ENCODE results near the gene SLU7. TPM values are rescaled to one million over a fixed set of nuclear protein-coding genes. Genes with fewer than 3 reads are reported as not detected.

SLU7 gene
- total and polyA plus RNA-seq, 2 of the 4 experiments (the other 2 are of a cell fraction): 15.9 to 34.2 TPM

DNA sequence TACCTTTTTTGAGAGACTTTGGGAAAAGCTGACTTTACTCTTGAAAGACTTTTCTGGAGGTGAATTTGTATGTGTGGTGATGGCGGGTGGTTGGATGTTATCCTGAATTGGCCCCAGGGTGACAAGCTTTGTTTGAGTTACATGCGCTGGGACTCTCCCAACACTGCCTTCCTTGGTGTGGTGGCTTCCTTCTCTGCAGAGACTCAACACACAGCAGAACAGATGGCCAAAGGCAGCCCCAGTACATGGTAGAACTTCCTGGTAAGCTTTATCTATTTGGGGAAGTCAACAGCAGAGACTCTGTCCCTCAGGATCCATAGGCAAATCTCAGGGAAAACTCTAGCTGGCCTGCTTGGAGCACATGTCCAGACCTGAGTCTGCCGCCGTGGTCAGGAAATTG is 66.6 kb downstream of the SLU7 start:
- Histone ChIP-seq H2AFZ (replicated peaks; ENCODE audit: low read length, poor library complexity) (no peak overlapping the region), H3K9ac (ENCODE audit: low read depth, low read length) (no peak overlapping the region), H3K27ac (ENCODE audit: insufficient read depth, low read length) (no peak overlapping the region), H4K5ac (ENCODE audit: low read depth, low read length) (no peak overlapping the region), H3K27me3 (ENCODE audit: control insufficient read depth, insufficient read depth, low read length) (no peaks in the 10 kb centered on the region), H2AK5ac (ENCODE audit: low read depth, low read length) (no peak overlapping the region), H3K18ac (ENCODE audit: low read depth, low read length) (no peak overlapping the region), H3K9me3 (ENCODE audit: control insufficient read depth, insufficient read depth, low read length) (no peaks in the 10 kb centered on the region), H3K56ac (ENCODE audit: extremely low read depth, insufficient read depth, low read length) (no peak overlapping the region), H3K9me1 (ENCODE audit: insufficient read depth, low read length) (no peaks in the 10 kb centered on the region; the same call in 1 of the 2 replicates), H4K8ac (ENCODE audit: low read depth in 2 of 2, low read length in 2 of 2) (no peak overlapping the region), H2BK5ac (ENCODE audit: low read depth, low read length, poor library complexity, severe bottlenecking) (no peak overlapping the region), H3K4me1 (ENCODE audit: control insufficient read depth, insufficient read depth, low read length) (no peaks in the 10 kb centered on the region), H2BK20ac (ENCODE audit: low read depth, low read length) (no peak overlapping the region), H3K4ac (ENCODE audit: low read depth, low read length) (no peak overlapping the region), H2BK15ac (ENCODE audit: low read depth, low read length) (no peak overlapping the region), H3K23ac (ENCODE audit: low read depth, low read length) (no peak overlapping the region), H3K79me1 (ENCODE audit: low read depth in 1 of 2, low read length in 2 of 2) (no peaks in the 10 kb centered on the region), H2AK9ac (replicated peaks; ENCODE audit: low read depth, low read length, poor library complexity) (no peak overlapping the region), H3K14ac (replicated peaks; ENCODE audit: low read depth, low read length) (no peak overlapping the region), H3K4me2 (ENCODE audit: low read depth, low read length) (no peak overlapping the region), H3K4me3 (ENCODE audit: insufficient read depth, low read depth, low read length) (no peak overlapping the region), H4K91ac (ENCODE audit: insufficient read depth, low read depth, low read length) (no peak overlapping the region), H3K36me3 (ENCODE audit: control insufficient read depth, insufficient read depth, low read length) (no peaks in the 10 kb centered on the region), H4K20me1 (ENCODE audit: insufficient read depth, low read length) (no peaks in the 10 kb centered on the region), H2BK120ac (ENCODE audit: low read depth, low read length) (no peak overlapping the region)
- no TSS peak for BruUV-seq (replicated peaks)
- TF ChIP-seq POLR2A (IDR thresholded peaks at IDR 0.05; ENCODE audit: low read depth, low read length) (no peak), CEBPB (IDR thresholded peaks at IDR 0.05; ENCODE audit: low read depth, low read length) (no peak), CHD1 (IDR thresholded peaks at IDR 0.05; ENCODE audit: low read depth, low read length) (no peak), MAFK (IDR thresholded peaks at IDR 0.05; ENCODE audit: low read depth, low read length) (no peak), NFE2L2 (IDR thresholded peaks at IDR 0.05; ENCODE audit: low read depth, low read length) (no peak), MXI1 (IDR thresholded peaks at IDR 0.05; ENCODE audit: borderline replicate concordance, low read depth, low read length) (no peak), BHLHE40 (IDR thresholded peaks at IDR 0.05; ENCODE audit: low read depth, low read length) (no peak)
- TF ChIP-seq, protein P1, sequence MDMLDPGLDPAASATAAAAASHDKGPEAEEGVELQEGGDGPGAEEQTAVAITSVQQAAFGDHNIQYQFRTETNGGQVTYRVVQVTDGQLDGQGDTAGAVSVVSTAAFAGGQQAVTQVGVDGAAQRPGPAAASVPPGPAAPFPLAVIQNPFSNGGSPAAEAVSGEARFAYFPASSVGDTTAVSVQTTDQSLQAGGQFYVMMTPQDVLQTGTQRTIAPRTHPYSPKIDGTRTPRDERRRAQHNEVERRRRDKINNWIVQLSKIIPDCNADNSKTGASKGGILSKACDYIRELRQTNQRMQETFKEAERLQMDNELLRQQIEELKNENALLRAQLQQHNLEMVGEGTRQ (IDR thresholded peaks at IDR 0.05; ENCODE audit: low read depth, low read length): no peak
- TF ChIP-seq, protein P2, sequence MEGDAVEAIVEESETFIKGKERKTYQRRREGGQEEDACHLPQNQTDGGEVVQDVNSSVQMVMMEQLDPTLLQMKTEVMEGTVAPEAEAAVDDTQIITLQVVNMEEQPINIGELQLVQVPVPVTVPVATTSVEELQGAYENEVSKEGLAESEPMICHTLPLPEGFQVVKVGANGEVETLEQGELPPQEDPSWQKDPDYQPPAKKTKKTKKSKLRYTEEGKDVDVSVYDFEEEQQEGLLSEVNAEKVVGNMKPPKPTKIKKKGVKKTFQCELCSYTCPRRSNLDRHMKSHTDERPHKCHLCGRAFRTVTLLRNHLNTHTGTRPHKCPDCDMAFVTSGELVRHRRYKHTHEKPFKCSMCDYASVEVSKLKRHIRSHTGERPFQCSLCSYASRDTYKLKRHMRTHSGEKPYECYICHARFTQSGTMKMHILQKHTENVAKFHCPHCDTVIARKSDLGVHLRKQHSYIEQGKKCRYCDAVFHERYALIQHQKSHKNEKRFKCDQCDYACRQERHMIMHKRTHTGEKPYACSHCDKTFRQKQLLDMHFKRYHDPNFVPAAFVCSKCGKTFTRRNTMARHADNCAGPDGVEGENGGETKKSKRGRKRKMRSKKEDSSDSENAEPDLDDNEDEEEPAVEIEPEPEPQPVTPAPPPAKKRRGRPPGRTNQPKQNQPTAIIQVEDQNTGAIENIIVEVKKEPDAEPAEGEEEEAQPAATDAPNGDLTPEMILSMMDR (conservative IDR thresholded peaks at IDR 0.05; ENCODE audit: low read depth, low read length): no peak
- CTCF ChIA-PET: no interaction called here
- DNase-seq: no peak
- ATAC-seq (ENCODE audit: low read depth): no peak
- WGBS, 2 experiments (ENCODE audit: extremely low coverage in 2 of 2, insufficient read length in 1 of 2): no CpG with 5 or more reads among the region's 4 CpGs
- in situ Hi-C loops (cut with MboI; ENCODE audit: low sequenced_read_pairs) (no loop called here), dilution Hi-C loops (cut with HindIII; ENCODE audit: low sequenced_read_pairs, unreplicated experiment) (loop anchor here (25.0 kb wide), 1 partner anchor 340 kb away; the partner anchor contains the start of gene TTC1), intact Hi-C loops (cut with micrococcal nuclease) (no loop called here)
- POLR2A ChIA-PET (ENCODE audit: unreplicated experiment): no interaction called here

All from IMR-90 (cell line).